SK-N-SH (cell line): ENCODE data around the gene MTHFD2L. TPM values are rescaled to one million over a fixed set of nuclear protein-coding genes. Genes with fewer than 3 reads are reported as not detected.

Source experiments
- CTCF ChIA-PET: fragments of 300-600, 350-600 bp; formaldehyde crosslinking; extraction: SDS; loops from one replicate; lab custom pipeline; 2021; lab: Yijun Ruan, JAX
- POLR2A ChIA-PET: fragments of 350-600 bp; sonication (Branson Sonifier 250); formaldehyde crosslinking; extraction: SDS; loops from one replicate; lab custom pipeline; 2020; ENCODE audit warnings: antibody characterized with exemption, inconsistent platforms; lab: Yijun Ruan, JAX
- DNase-seq: peaks from one replicate; pipeline ENCODE4 v3.0.0; 2012
- H2AFZ ChIP-seq: fragments of 200-600 bp; sonication (generic); 2 replicates; pipeline ENCODE4 v1.8.1; 2016; ENCODE audit warnings: antibody characterized with exemption, mild to moderate bottlenecking, low read depth
- H3F3A ChIP-seq: fragments of 200-600 bp; sonication (generic); replicated peaks from 2 replicates; pipeline ENCODE3; 2016; ENCODE audit warnings: antibody characterized with exemption, mild to moderate bottlenecking; ENCODE audit not compliant: insufficient read depth
- H3K27ac ChIP-seq, 2 experiments: fragments of 200-500 bp in 1 of 2; fragments of 200-600 bp in 1 of 2; sonication (Bioruptor generic) in 1 of 2; sonication (generic), shearing (Covaris generic) in 1 of 2; 2 replicates each; pipeline versions ENCODE4 v1.5.1 to v1.6.1; 2014 to 2016; ENCODE audit warnings: low read depth in 2 of 2, inconsistent platforms in 1 of 2, low read length in 1 of 2, mild to moderate bottlenecking in 1 of 2, mixed read lengths in 1 of 2
- H3K27me3 ChIP-seq: fragments of 200-600 bp; sonication (generic), shearing (Covaris generic); 2 replicates; pipeline ENCODE4 v1.6.1; 2016; ENCODE audit warnings: mixed run types; ENCODE audit not compliant: insufficient read depth
- H3K36me3 ChIP-seq, 2 experiments: fragments of 200-500 bp in 1 of 2; fragments of 200-600 bp in 1 of 2; sonication (Bioruptor generic) in 1 of 2; sonication (generic) in 1 of 2; replicated peaks in 1 of 2; 2 replicates each; pipeline versions ENCODE3 to v1.5.1; 2014 to 2016; ENCODE audit warnings: low read length in 1 of 2, mild to moderate bottlenecking in 1 of 2; ENCODE audit not compliant: insufficient read depth in 2 of 2, control insufficient read depth in 1 of 2
- H3K4me1 ChIP-seq, 2 experiments: fragments of 200-500 bp in 1 of 2; fragments of 200-600 bp in 1 of 2; sonication (Bioruptor generic) in 1 of 2; sonication (generic), shearing (Covaris generic) in 1 of 2; 2 replicates each; pipeline versions ENCODE4 v1.5.1 to v1.6.1; 2014 to 2016; ENCODE audit warnings: low read depth in 1 of 2, low read length in 1 of 2, mixed run types in 1 of 2; ENCODE audit not compliant: insufficient read depth in 2 of 2, control insufficient read depth in 1 of 2
- H3K4me2 ChIP-seq: fragments of 200-600 bp; sonication (generic), shearing (Covaris generic); 2 replicates; pipeline ENCODE4 v1.6.1; 2017; ENCODE audit warnings: mixed run types
- H3K4me3 ChIP-seq, 2 experiments: fragments of 200-500 bp in 1 of 2; fragments of 200-600 bp in 1 of 2; sonication (Bioruptor generic) in 1 of 2; sonication (generic), shearing (Covaris generic) in 1 of 2; 2 replicates each; pipeline versions ENCODE4 v1.5.1 to v1.8.1; 2014 to 2016; ENCODE audit warnings: low read depth in 2 of 2, inconsistent platforms in 1 of 2, low read length in 1 of 2, mild to moderate bottlenecking in 1 of 2, mixed read lengths in 1 of 2, moderate library complexity in 1 of 2
- H3K79me2 ChIP-seq: fragments of 200-600 bp; sonication (generic); 2 replicates; pipeline ENCODE4 v1.8.1; 2017; ENCODE audit warnings: mild to moderate bottlenecking; ENCODE audit not compliant: insufficient read depth
- H3K9ac ChIP-seq: fragments of 200-600 bp; sonication (generic); 2 replicates; pipeline ENCODE4 v1.6.1; 2017; ENCODE audit warnings: mixed run types
- H3K9me2 ChIP-seq: fragments of 200-600 bp; sonication (generic); 2 replicates; pipeline ENCODE4 v1.6.1; 2017; ENCODE audit warnings: mixed run types
- H3K9me3 ChIP-seq: fragments of 200-600 bp; sonication (generic); 2 replicates; pipeline ENCODE4 v1.6.1; 2017; ENCODE audit warnings: mixed run types, mild to moderate bottlenecking, moderate library complexity
- H4K20me1 ChIP-seq: fragments of 200-600 bp; sonication (generic); 2 replicates; pipeline ENCODE4 v1.6.1; 2017; ENCODE audit warnings: mild to moderate bottlenecking, mixed run types; ENCODE audit not compliant: insufficient read depth
- ELF1 ChIP-seq: IDR thresholded peaks from 2 replicates; pipeline ENCODE4 v1.4.0; 2012
- EP300 ChIP-seq, 2 experiments: IDR thresholded peaks; 2 replicates each; pipeline versions ENCODE4 v1.4.0 to v1.6.1; 2012; ENCODE audit warnings: borderline replicate concordance in 1 of 2, low read depth in 1 of 2, low read length in 1 of 2
- FOSL2 ChIP-seq: IDR thresholded peaks from 2 replicates; pipeline ENCODE4 v1.4.0; 2012; ENCODE audit warnings: low read depth, mild to moderate bottlenecking, moderate library complexity, borderline replicate concordance
- FOXM1 ChIP-seq: IDR thresholded peaks from 2 replicates; pipeline ENCODE4 v1.4.0; 2012; ENCODE audit warnings: low read depth, mild to moderate bottlenecking
- IRF3 ChIP-seq: fragments of 150-350 bp; IDR thresholded peaks from 2 replicates; pipeline ENCODE4 v1.6.1; 2016; ENCODE audit warnings: mild to moderate bottlenecking, low read depth, low read length
- JUND ChIP-seq: IDR thresholded peaks from 2 replicates; pipeline ENCODE4 v1.4.0; 2012
- MEF2A ChIP-seq: IDR thresholded peaks from 2 replicates; pipeline ENCODE4 v1.4.0; 2012; ENCODE audit warnings: low read depth, borderline replicate concordance
- PBX3 ChIP-seq: IDR thresholded peaks from 2 replicates; pipeline ENCODE4; 2012
- POLR2AphosphoS5 ChIP-seq: IDR thresholded peaks from 2 replicates; pipeline ENCODE4 v1.6.1; 2012; ENCODE audit warnings: low read depth, low read length
- RAD21 ChIP-seq: IDR thresholded peaks from 2 replicates; pipeline ENCODE4 v1.6.1; 2012; ENCODE audit warnings: mild to moderate bottlenecking, low read length
- RCOR1 ChIP-seq: fragments of 150-350 bp; IDR thresholded peaks from 2 replicates; pipeline ENCODE4 v1.6.1; 2017; ENCODE audit warnings: antibody characterized with exemption, low read length
- RXRA ChIP-seq: IDR thresholded peaks from 2 replicates; pipeline ENCODE4 v1.4.0; 2012; ENCODE audit warnings: low read depth, mild to moderate bottlenecking, borderline replicate concordance
- TAF1 ChIP-seq: IDR thresholded peaks from 2 replicates; pipeline ENCODE4 v1.6.1; 2012; ENCODE audit warnings: low read depth, mild to moderate bottlenecking, low read length, moderate library complexity, borderline replicate concordance
- TCF12 ChIP-seq: IDR thresholded peaks from 2 replicates; pipeline ENCODE4 v1.4.0; 2012
- TEAD4 ChIP-seq: IDR thresholded peaks from 2 replicates; pipeline ENCODE4 v1.4.0; 2012; ENCODE audit warnings: mild to moderate bottlenecking, borderline replicate concordance; ENCODE audit not compliant: insufficient read depth
- USF2 ChIP-seq: fragments of 150-350 bp; IDR thresholded peaks from 2 replicates; pipeline ENCODE4 v1.6.1; 2017; ENCODE audit warnings: antibody characterized with exemption, low read length, low read depth, borderline replicate concordance
- YY1 ChIP-seq: IDR thresholded peaks from 2 replicates; pipeline ENCODE4 v1.4.0; 2012; ENCODE audit warnings: low read depth, mild to moderate bottlenecking
- WGBS: methylation state at CpG from one replicate; pipeline ENCODE4 v1.1.6; 2017; ENCODE audit warnings: low lambda C conversion rate; 5-methylcytosine and 5-hydroxymethylcytosine counted together
- polyA plus RNA-seq, 3 experiments: library from polyadenylated mRNA; depleted of rRNA; stranded (reverse); fragments of >200 nt; gene quantifications; 2 replicates each; pipeline ENCODE4 v1.2.3, GENCODE V29; 2012

MTHFD2L gene
- polyA plus RNA-seq, 1 of the 3 experiments (the other 2 are of a cell fraction), result 4.8 TPM

GRCh38 chr4:74146581-74147129 lies 11.3 kb upstream of the MTHFD2L start:
- Histone ChIP-seq H3K36me3 (no peaks in the 10 kb centered on the region), H3K4me2 (no peak overlapping the region)
- TF ChIP-seq TEAD4 (no peak), MEF2A (no peak), RCOR1 (no peak), IRF3 (no peak), RAD21 (no peak), FOXM1 (no peak), PBX3 (no peak), FOSL2 (no peak), YY1 (no peak), RXRA (no peak), TCF12 (no peak), POLR2AphosphoS5 (no peak), EP300 (IDR thresholded peaks at IDR 0.05; ENCODE audit: borderline replicate concordance in 1 of 2, low read depth in 1 of 2, low read length in 1 of 2) (no peak), JUND (no peak), USF2 (no peak), TAF1 (no peak), ELF1 (no peak)
- TF ChIP-seq, all 33 proteins: peak for 0
- Histone ChIP-seq H3K4me1 (no peaks in the 10 kb centered on the region), H4K20me1 (no peaks in the 10 kb centered on the region), H3K27me3 (peaks cover 25% of the 10 kb centered on the region; the same call in 1 of the 2 replicates), H2AFZ (no peak overlapping the region), H3K79me2 (no peaks in the 10 kb centered on the region), H3F3A (no peaks in the 10 kb centered on the region), H3K9ac (no peak overlapping the region), H3K9me2 (0 out of 2 replicates have a peak, but pooled peaks cover 6% of the 10 kb centered on the region), H3K27ac (no peak overlapping the region), H3K9me3 (no peaks in the 10 kb centered on the region), H3K4me3 (no peak overlapping the region)
- 40% methylated on average over 4 of the region's 4 CpGs for WGBS
- no peak for DNase-seq
- ChIA-PET POLR2A (no interaction called here), CTCF (interaction anchor here (0.7 kb wide), 1 partner anchor 45 kb away, joined by 3 read pairs; no protein-coding TSS in a partner anchor)
